ENCODE data around the gene KIF3C.

The KIF3C gene

DNA sequence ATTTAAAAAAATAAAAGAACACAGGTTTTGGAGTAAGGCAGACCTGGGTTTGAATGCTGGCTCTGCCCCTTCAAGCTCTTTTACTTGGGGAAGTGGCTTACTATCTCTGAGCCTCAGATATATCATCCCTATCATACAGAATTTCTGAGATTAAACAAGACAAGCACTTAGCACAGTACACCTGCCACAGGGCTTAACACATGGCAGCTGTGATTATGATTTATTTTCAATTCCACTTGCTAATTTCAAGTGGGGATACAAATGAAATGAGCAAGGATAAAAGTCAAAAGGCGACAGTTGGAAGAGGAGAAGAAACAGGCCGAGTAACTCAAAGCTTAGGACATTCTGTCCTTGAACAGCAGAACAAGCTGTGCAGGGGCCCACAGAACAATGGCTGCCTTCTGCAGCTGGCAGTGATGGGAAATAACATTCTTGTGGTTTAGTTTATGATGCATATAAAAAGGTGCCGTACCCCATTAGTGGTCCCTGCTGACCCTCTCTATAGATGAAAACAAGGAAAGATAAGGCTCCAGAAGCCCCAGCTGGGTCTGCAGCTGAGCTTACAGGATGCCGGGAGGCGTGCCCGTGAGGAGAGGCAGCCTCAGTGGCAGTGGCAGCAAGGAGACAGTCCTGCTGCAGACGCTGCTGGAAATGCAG lies 45.3 kb downstream of the KIF3C start:
- Histone ChIP-seq H3K36me3 (no peaks in the 10 kb centered on the region), H3K4me3 (ENCODE audit: low read depth, low read length) (no peak overlapping the region), H3K4me1 (peaks cover 6% of the 10 kb centered on the region), H3K9me3 (no peaks in the 10 kb centered on the region), H3K27me3 (no peaks in the 10 kb centered on the region)
- peak; percentile 34 for DNase-seq
- TF ChIP-seq, protein P1, sequence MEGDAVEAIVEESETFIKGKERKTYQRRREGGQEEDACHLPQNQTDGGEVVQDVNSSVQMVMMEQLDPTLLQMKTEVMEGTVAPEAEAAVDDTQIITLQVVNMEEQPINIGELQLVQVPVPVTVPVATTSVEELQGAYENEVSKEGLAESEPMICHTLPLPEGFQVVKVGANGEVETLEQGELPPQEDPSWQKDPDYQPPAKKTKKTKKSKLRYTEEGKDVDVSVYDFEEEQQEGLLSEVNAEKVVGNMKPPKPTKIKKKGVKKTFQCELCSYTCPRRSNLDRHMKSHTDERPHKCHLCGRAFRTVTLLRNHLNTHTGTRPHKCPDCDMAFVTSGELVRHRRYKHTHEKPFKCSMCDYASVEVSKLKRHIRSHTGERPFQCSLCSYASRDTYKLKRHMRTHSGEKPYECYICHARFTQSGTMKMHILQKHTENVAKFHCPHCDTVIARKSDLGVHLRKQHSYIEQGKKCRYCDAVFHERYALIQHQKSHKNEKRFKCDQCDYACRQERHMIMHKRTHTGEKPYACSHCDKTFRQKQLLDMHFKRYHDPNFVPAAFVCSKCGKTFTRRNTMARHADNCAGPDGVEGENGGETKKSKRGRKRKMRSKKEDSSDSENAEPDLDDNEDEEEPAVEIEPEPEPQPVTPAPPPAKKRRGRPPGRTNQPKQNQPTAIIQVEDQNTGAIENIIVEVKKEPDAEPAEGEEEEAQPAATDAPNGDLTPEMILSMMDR (IDR thresholded peaks at IDR 0.05; ENCODE audit: low read depth, low read length): no peak

DNA sequence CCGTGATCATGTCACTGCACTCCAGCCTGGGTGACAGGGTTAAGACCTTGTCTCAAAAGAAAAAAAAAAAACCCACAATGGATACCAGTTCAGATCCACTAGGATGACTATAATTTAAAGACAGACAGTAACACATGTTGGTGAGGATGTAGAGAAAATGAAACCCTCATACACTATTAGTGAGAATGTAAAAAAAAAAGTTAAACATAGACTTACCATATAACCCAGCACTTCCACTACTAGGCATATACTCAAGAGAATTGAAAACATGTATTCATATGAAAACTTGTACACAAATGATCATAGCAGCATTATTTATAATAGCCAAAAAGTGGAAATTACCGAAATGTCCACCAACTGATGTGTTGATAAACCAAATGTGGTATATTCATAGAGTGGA lies 48.7 kb downstream of the KIF3C start:
- no peaks in the 10 kb centered on the region; the same call in 1 of the 2 replicates for H3K36me3 ChIP-seq
- TF ChIP-seq, protein P1 (IDR thresholded peaks at IDR 0.05; ENCODE audit: low read depth, low read length): no peak
- no peaks in the 10 kb centered on the region for H3K9me3 ChIP-seq
- H3K4me1 ChIP-seq: peaks cover 6% of the 10 kb centered on the region
- no peak for DNase-seq
- H3K4me3 ChIP-seq (ENCODE audit: low read depth, low read length): no peak overlapping the region
- no peaks in the 10 kb centered on the region for H3K27me3 ChIP-seq

DNA sequence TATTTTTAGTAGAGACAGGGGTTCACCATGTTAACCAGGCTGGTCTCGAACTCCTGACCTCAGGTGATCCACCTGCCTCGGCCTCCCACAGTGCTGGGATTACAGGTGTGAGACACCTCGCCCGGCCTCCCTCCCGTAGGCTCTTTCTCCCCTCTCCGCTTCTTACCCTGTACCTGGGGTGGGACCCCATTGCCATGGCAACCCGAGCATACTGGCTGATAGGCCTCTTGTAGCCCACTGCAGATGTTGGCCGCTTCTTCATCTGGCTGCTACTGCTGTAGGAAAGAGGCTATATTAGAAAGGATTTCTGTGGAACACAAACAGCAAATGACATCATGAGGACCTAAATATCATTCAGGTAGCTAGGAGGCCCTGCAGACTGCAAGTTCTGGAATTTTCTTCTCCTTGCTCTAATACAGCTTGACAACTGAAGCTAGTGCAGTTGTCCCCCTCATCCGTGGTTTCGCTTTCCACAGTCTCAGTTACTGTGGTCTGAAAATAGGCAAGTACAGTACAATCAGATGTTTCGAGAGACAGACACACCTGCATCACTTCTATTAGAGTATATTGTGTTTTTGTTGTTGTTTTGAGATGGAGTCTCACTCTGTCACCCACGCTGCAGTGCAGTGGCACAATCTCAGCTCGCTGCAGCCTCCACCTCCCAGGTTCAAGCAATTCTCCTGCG lies 52.4 kb downstream of the KIF3C start:
- Histone ChIP-seq H3K36me3 (no peaks in the 10 kb centered on the region; the same call in 1 of the 2 replicates), H3K4me3 (ENCODE audit: low read depth, low read length) (no peak overlapping the region), H3K9me3 (no peaks in the 10 kb centered on the region), H3K27me3 (no peaks in the 10 kb centered on the region), H3K4me1 (no peaks in the 10 kb centered on the region)
- TF ChIP-seq, protein P1 (IDR thresholded peaks at IDR 0.05; ENCODE audit: low read depth, low read length): no peak
- DNase-seq: no peak

DNA sequence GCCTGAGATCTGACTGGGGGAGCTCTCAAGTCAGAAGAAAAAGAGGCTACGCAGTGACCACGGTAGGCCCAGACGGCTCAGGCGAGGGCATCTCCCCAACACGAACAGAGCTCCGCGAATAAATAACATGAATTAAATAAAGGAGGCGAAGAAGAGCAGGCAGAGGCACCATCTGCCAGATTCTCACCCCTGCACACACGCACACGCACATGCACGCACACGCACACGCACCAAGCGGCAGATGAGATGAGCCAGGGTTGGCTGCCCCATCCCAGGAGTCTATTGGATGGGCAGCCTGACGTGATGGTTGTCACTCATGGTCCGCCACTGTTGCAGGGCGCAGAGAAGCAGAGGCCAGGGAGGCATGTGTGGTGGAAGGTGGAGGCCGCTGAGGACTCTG lies 53.6 kb downstream of the KIF3C start:
- Histone ChIP-seq H3K36me3 (no peaks in the 10 kb centered on the region; the same call in 1 of the 2 replicates), H3K27me3 (no peaks in the 10 kb centered on the region), H3K4me1 (no peaks in the 10 kb centered on the region), H3K9me3 (no peaks in the 10 kb centered on the region), H3K4me3 (ENCODE audit: low read depth, low read length) (no peak overlapping the region)
- DNase-seq: no peak
- TF ChIP-seq, protein P1 (IDR thresholded peaks at IDR 0.05; ENCODE audit: low read depth, low read length): no peak

DNA sequence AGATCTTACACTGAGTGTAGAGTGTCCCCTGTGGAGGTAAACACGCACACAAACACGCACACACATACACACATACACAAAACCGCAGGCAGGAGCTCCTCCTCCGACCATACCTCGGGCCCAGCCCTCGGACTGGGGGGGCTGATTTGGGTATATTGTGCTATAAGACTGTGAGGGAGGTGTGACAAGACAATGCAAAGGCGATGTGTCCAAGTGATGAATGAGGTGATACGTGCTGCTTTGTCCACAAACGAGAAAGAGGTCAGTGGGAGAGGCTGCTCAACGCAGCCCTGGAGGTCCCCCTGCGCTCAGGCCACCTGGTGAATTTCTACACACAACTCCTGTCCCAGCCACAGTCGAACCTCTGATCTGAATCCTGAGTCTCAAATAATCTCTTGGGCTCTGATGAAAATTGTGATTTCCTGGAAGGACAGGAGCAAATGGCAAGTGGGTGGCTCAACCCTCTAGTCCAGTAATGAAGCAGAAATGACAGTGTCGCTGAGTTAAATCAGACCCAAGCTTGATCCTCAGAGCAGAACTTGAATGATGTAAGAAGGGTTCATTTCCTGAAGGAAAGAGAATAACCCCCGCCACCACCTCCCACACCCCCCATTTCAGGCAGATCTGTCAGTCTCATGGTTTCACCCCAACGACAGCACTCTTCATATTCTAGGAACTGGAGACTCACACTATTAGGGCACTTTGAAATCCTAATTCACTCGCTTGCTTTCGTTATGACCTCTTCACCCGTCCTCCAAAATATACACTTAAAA lies 55.1 kb downstream of the KIF3C start:
- Histone ChIP-seq H3K27me3 (no peaks in the 10 kb centered on the region), H3K4me3 (ENCODE audit: low read depth, low read length) (no peak overlapping the region), H3K9me3 (no peaks in the 10 kb centered on the region), H3K4me1 (no peaks in the 10 kb centered on the region), H3K36me3 (no peaks in the 10 kb centered on the region; the same call in 1 of the 2 replicates)
- TF ChIP-seq, protein P1 (IDR thresholded peaks at IDR 0.05; ENCODE audit: low read depth, low read length): no peak
- no peak for DNase-seq

Data from BE2C (cell line).